MM.1S (cell line): ENCODE results near the gene CELF5.
A peak's percentile ranks its signal among the peaks of the same experiment; 100 is the strongest.

ENCODE experiments used
- DNase-seq: peaks from one replicate; pipeline ENCODE4 v3.0.0-alpha.2; 2015
- H2AFZ ChIP-seq: fragments of 300-600 bp; sonication (generic); 2 replicates; pipeline ENCODE4 v1.6.0; 2016; ENCODE audit warnings: antibody characterized with exemption, low read length
- H3F3A ChIP-seq: fragments of 300-600 bp; sonication (generic); 2 replicates; pipeline ENCODE4 v1.6.1; 2016; ENCODE audit warnings: mild to moderate bottlenecking, antibody characterized with exemption, low read length, moderate library complexity, mixed read lengths; ENCODE audit not compliant: insufficient read depth
- H3K27ac ChIP-seq: fragments of 300-600 bp; sonication (generic); 2 replicates; pipeline ENCODE4 v1.5.1; 2016; ENCODE audit warnings: mild to moderate bottlenecking, low read length
- H3K27me3 ChIP-seq: fragments of 300-600 bp; sonication (generic); replicated peaks from 2 replicates; pipeline ENCODE4 v1.6.0; 2016; ENCODE audit warnings: low read length; ENCODE audit not compliant: insufficient read depth
- H3K36me3 ChIP-seq: fragments of 300-600 bp; sonication (generic); replicated peaks from 2 replicates; pipeline ENCODE4 v1.6.1; 2016; ENCODE audit warnings: mild to moderate bottlenecking, low read length, mixed read lengths; ENCODE audit not compliant: insufficient read depth
- H3K4me1 ChIP-seq: fragments of 300-600 bp; sonication (generic); 2 replicates; pipeline ENCODE4 v1.6.1; 2016; ENCODE audit warnings: low read length, mixed read lengths
- H3K4me2 ChIP-seq: fragments of 300-600 bp; sonication (generic); 2 replicates; pipeline ENCODE4 v1.6.0; 2016; ENCODE audit warnings: low read depth, low read length
- H3K4me3 ChIP-seq: fragments of 300-600 bp; sonication (generic); 2 replicates; pipeline ENCODE4 v1.5.1; 2016; ENCODE audit warnings: low read length, mixed read lengths
- H3K79me2 ChIP-seq: fragments of 300-600 bp; sonication (generic); 2 replicates; pipeline ENCODE4 v1.6.1; 2016; ENCODE audit warnings: mixed run types, low read length, mixed read lengths
- H3K9ac ChIP-seq: fragments of 300-600 bp; sonication (generic); 2 replicates; pipeline ENCODE4 v1.6.1; 2016; ENCODE audit warnings: low read length, mixed read lengths
- H3K9me2 ChIP-seq: fragments of 300-600 bp; sonication (generic); replicated peaks from 2 replicates; pipeline ENCODE4 v1.6.1; 2016; ENCODE audit warnings: mild to moderate bottlenecking, low read length, mixed read lengths; ENCODE audit not compliant: insufficient read depth
- H3K9me3 ChIP-seq: fragments of 300-600 bp; sonication (generic); replicated peaks from 2 replicates; pipeline ENCODE4 v1.6.1; 2016; ENCODE audit warnings: mild to moderate bottlenecking, low read length, mixed read lengths; ENCODE audit not compliant: insufficient read depth
- H4K20me1 ChIP-seq: fragments of 300-600 bp; sonication (generic); 2 replicates; pipeline ENCODE4 v1.6.1; 2016; ENCODE audit warnings: mild to moderate bottlenecking, low read length, moderate library complexity, mixed read lengths; ENCODE audit not compliant: insufficient read depth
- CTCF ChIP-seq: fragments of 300-600 bp; sonication (generic); IDR thresholded peaks from 2 replicates; pipeline ENCODE4 v1.5.1; 2016; ENCODE audit warnings: antibody characterized with exemption, low read length, mixed read lengths
- EZH2 ChIP-seq: fragments of 300-600 bp; sonication (generic); optimal IDR thresholded peaks from 2 replicates; pipeline ENCODE3; 2017; ENCODE audit warnings: low read depth, mild to moderate bottlenecking, antibody characterized with exemption, low read length, mixed read lengths
- EZH2phosphoT487 ChIP-seq: fragments of 300-600 bp; sonication (generic); IDR thresholded peaks from 2 replicates; pipeline ENCODE4 v1.6.1; 2018; ENCODE audit warnings: antibody characterized with exemption, low read length

The CELF5 gene

DNA sequence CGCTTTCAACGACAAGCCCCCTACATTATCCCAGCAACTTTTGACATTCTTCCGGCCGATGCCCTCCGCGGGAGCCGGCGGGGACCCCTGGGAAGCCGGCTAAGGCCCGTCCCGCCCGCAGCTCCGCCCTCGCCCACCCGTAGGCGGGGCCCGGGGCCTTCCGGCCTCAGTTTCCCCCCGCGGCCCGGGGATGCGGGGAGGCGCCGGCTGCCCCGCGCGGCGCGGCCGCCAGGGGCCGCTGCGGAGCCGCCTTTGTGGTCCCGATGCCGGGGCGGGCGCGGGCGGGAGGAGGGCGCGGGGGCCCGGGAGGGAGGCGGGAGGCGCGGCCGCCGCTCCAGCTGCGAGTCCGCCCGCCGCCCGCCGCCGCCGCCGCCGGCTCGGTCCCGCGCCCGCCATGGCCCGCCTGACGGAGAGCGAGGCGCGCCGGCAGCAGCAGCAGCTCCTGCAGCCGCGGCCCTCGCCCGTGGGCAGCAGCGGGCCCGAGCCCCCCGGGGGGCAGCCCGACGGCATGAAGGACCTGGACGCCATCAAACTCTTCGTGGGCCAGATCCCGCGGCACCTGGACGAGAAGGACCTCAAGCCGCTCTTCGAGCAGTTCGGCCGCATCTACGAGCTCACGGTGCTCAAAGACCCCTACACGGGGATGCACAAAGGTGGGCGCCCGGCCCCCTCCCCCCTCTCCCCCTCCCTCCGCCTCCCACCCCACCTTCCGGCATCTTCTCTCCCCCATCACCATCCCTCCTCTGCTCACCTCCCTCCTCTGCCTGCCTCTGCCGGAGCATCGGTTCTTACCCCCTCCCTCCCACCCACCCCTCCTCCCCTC is at the start of gene CELF5:
Gene CELF5 (plus strand): TSS at position 316 of the 823 bp plus-strand sequence. CDS start 79 bp downstream, at position 395.
- Histone ChIP-seq H3F3A (no peaks in the 10 kb centered on the region), H2AFZ (no peak within 1 kb of the TSS), H3K27me3 (peaks cover 79% of the 10 kb centered on the region), H3K79me2 (no peaks in the 10 kb centered on the region), H3K4me2 (no peak within 1 kb of the TSS), H3K36me3 (no peaks in the 10 kb centered on the region), H4K20me1 (no peaks in the 10 kb centered on the region), H3K9ac (no peak within 1 kb of the TSS), H3K9me3 (no peaks in the 10 kb centered on the region), H3K4me3 (no peak within 1 kb of the TSS), H3K27ac (no peak within 1 kb of the TSS), H3K9me2 (no peaks in the 10 kb centered on the region), H3K4me1 (no peaks in the 10 kb centered on the region)
- TF ChIP-seq EZH2phosphoT487 = no peak
- no peak for TF ChIP-seq CTCF
- TF ChIP-seq EZH2 = no peak
- peak; percentile 37 for DNase-seq

- no peak for DNase-seq
- Histone ChIP-seq H3K27me3 (peaks cover 51% of the 10 kb centered on the region), H3K9ac (no peak overlapping the region), H3K79me2 (no peaks in the 10 kb centered on the region), H3K9me3 (no peaks in the 10 kb centered on the region), H3K36me3 (no peaks in the 10 kb centered on the region), H3K4me2 (no peak overlapping the region), H3K27ac (no peak overlapping the region), H3F3A (no peaks in the 10 kb centered on the region), H4K20me1 (no peaks in the 10 kb centered on the region), H2AFZ (no peak overlapping the region), H3K9me2 (no peaks in the 10 kb centered on the region), H3K4me1 (no peaks in the 10 kb centered on the region), H3K4me3 (no peak overlapping the region)
- TF ChIP-seq CTCF (no peak), EZH2 (no peak), EZH2phosphoT487 (no peak)
Observed at GRCh38 chr19:3175781-3176714, 48.4 kb upstream of the CELF5 start.

GRCh38 chr19:3176715-3177501 is 47.6 kb upstream of the CELF5 start:
- no peaks in the 10 kb centered on the region for H4K20me1 ChIP-seq
- no peak overlapping the region for H3K4me2 ChIP-seq
- TF ChIP-seq EZH2phosphoT487 (no peak), EZH2 (no peak), CTCF (no peak)
- no peak for DNase-seq
- H3K4me3 ChIP-seq = no peak overlapping the region
- H3K9ac ChIP-seq = no peak overlapping the region
- no peaks in the 10 kb centered on the region for H3K9me2 ChIP-seq
- no peaks in the 10 kb centered on the region for H3K79me2 ChIP-seq
- H3K9me3 ChIP-seq = no peaks in the 10 kb centered on the region
- no peaks in the 10 kb centered on the region for H3K36me3 ChIP-seq
- no peaks in the 10 kb centered on the region for H3K4me1 ChIP-seq
- H2AFZ ChIP-seq = no peak overlapping the region
- no peaks in the 10 kb centered on the region for H3F3A ChIP-seq
- H3K27ac ChIP-seq = no peak overlapping the region
- peaks cover 48% of the 10 kb centered on the region for H3K27me3 ChIP-seq
